ENCODE results near the gene DECR2. TPM values are rescaled to one million over a fixed set of nuclear protein-coding genes. Genes with fewer than 3 reads are reported as not detected.

DECR2 gene
- total and polyA plus RNA-seq, 2 of the 13 experiments (the other 11 are each of a cell fraction or from before 2014, with no cell fraction given) = 36.3 to 44.6 TPM

DNA sequence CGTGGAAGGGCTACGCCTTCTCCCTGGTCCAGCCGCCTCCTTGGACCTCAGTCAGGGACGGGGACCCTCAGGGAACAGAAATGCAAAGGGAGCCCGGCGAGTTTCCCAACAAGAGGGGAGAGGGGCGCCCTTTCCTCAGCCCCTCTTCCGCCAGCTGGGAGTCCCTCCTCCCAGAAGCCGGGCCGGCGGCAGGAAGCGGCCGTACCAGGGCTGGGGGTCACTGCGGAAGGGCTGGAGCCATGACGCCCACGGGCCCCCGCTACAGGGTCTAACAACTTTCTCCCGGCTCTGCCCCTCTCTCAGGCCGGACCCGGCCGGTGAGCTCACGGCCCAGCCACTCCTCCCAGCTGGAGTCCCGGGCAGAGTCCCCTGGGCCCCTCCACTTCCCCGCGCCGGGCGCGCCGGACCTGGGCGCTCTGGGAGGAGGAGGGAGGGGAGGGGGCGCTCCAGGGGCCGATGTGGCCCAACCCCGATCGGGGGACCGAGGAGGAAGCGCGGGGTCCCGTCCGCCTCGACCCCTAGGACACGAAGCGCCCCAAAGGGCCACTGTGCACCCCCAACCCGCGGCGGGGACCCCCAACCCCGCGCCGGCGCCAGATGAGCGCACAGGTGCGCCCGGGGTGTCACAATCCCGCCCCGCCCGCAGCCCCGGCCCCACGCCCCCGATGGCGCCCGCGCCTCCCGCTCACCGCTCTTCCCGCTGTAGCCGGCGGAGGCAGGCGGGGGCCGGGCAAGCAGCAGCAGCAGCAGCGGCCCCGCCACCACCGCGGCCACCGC lies 20.5 kb upstream of the DECR2 start (continued):
- TF ChIP-seq, protein P1, sequence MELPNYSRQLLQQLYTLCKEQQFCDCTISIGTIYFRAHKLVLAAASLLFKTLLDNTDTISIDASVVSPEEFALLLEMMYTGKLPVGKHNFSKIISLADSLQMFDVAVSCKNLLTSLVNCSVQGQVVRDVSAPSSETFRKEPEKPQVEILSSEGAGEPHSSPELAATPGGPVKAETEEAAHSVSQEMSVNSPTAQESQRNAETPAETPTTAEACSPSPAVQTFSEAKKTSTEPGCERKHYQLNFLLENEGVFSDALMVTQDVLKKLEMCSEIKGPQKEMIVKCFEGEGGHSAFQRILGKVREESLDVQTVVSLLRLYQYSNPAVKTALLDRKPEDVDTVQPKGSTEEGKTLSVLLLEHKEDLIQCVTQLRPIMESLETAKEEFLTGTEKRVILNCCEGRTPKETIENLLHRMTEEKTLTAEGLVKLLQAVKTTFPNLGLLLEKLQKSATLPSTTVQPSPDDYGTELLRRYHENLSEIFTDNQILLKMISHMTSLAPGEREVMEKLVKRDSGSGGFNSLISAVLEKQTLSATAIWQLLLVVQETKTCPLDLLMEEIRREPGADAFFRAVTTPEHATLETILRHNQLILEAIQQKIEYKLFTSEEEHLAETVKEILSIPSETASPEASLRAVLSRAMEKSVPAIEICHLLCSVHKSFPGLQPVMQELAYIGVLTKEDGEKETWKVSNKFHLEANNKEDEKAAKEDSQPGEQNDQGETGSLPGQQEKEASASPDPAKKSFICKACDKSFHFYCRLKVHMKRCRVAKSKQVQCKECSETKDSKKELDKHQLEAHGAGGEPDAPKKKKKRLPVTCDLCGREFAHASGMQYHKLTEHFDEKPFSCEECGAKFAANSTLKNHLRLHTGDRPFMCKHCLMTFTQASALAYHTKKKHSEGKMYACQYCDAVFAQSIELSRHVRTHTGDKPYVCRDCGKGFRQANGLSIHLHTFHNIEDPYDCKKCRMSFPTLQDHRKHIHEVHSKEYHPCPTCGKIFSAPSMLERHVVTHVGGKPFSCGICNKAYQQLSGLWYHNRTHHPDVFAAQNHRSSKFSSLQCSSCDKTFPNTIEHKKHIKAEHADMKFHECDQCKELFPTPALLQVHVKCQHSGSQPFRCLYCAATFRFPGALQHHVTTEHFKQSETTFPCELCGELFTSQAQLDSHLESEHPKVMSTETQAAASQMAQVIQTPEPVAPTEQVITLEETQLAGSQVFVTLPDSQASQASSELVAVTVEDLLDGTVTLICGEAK (IDR thresholded peaks at IDR 0.05) = no peak
- TF ChIP-seq, protein P1 (CRISPR knock-in tag; IDR thresholded peaks at IDR 0.05) = no peak
- TF ChIP-seq, protein P2, sequence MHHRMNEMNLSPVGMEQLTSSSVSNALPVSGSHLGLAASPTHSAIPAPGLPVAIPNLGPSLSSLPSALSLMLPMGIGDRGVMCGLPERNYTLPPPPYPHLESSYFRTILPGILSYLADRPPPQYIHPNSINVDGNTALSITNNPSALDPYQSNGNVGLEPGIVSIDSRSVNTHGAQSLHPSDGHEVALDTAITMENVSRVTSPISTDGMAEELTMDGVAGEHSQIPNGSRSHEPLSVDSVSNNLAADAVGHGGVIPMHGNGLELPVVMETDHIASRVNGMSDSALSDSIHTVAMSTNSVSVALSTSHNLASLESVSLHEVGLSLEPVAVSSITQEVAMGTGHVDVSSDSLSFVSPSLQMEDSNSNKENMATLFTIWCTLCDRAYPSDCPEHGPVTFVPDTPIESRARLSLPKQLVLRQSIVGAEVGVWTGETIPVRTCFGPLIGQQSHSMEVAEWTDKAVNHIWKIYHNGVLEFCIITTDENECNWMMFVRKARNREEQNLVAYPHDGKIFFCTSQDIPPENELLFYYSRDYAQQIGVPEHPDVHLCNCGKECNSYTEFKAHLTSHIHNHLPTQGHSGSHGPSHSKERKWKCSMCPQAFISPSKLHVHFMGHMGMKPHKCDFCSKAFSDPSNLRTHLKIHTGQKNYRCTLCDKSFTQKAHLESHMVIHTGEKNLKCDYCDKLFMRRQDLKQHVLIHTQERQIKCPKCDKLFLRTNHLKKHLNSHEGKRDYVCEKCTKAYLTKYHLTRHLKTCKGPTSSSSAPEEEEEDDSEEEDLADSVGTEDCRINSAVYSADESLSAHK (CRISPR knock-in tag; IDR thresholded peaks at IDR 0.05; ENCODE audit: borderline replicate concordance) = no peak
- no peak for TF ChIP-seq ESRRA (CRISPR knock-in tag; IDR thresholded peaks at IDR 0.05; ENCODE audit: low read depth)
- no peak for TF ChIP-seq GLI4 (CRISPR knock-in tag; IDR thresholded peaks at IDR 0.05; ENCODE audit: borderline replicate concordance)
- no peak for TF ChIP-seq RAD51 (IDR thresholded peaks at IDR 0.05; ENCODE audit: borderline replicate concordance)
- TF ChIP-seq ZFP37 (CRISPR knock-in tag; IDR thresholded peaks at IDR 0.05; ENCODE audit: borderline replicate concordance) = no peak
- no peak for TF ChIP-seq ATAD3A (CRISPR knock-in tag; IDR thresholded peaks at IDR 0.05)
- TF ChIP-seq ZNF850 (CRISPR knock-in tag; conservative IDR thresholded peaks at IDR 0.05) = no peak
- TF ChIP-seq EP300 (IDR thresholded peaks at IDR 0.05; ENCODE audit: low read depth in 2 of 2, low read length in 2 of 2) = no peak
- TF ChIP-seq EP300 (CRISPR knock-in tag; IDR thresholded peaks at IDR 0.05; ENCODE audit: borderline replicate concordance) = no peak
- 0 out of 2 replicates have a peak, but pooled peaks have one; percentile 42 for TF ChIP-seq KDM2A (CRISPR knock-in tag; IDR thresholded peaks at IDR 0.05; ENCODE audit: borderline replicate concordance, low read depth)
- no peak for TF ChIP-seq NFE2L2 (IDR thresholded peaks at IDR 0.05; ENCODE audit: low read length)
- no peak for TF ChIP-seq RELA (CRISPR knock-in tag; IDR thresholded peaks at IDR 0.05)
- no peak for TF ChIP-seq ZEB1 (IDR thresholded peaks at IDR 0.05; ENCODE audit: insufficient replicate concordance, low read depth)
- no peak for TF ChIP-seq ZNF136 (CRISPR knock-in tag; IDR thresholded peaks at IDR 0.05; ENCODE audit: low read depth)
- TF ChIP-seq, protein P3, sequence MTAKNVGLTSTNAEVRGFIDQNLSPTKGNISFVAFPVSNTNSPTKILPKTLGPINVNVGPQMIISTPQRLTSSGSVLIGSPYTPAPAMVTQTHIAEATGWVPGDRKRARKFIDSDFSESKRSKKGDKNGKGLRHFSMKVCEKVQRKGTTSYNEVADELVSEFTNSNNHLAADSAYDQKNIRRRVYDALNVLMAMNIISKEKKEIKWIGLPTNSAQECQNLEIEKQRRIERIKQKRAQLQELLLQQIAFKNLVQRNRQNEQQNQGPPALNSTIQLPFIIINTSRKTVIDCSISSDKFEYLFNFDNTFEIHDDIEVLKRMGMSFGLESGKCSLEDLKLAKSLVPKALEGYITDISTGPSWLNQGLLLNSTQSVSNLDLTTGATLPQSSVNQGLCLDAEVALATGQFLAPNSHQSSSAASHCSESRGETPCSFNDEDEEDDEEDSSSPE (CRISPR knock-in tag; IDR thresholded peaks at IDR 0.05) = peak; percentile 35; the same call in 1 of the 2 replicates

All from HepG2 (cell line).